Tibial artery (tissue), 4 donors: ENCODE results near the gene TRIML2.

Experiments
- DNase-seq, 2 donors: peaks; one replicate each; pipeline ENCODE4 v3.0.0-alpha.2; 2019
- H3K27ac ChIP-seq, 2 donors: fragments of 200-600 bp; sonication (generic) in 1 of 2; 1 replicate in 1 of 2; 2 replicates in 1 of 2; pipeline ENCODE4 v1.5.1; 2018 to 2019; ENCODE audit warnings: mild to moderate bottlenecking in 1 of 2
- H3K27me3 ChIP-seq, 2 donors: fragments of 200-600 bp; sonication (generic) in 1 of 2; one replicate each; pipeline versions ENCODE4 v1.5.1 to v1.6.0; 2016 to 2019
- H3K36me3 ChIP-seq, 3 donors: fragments of 200-600 bp; sonication (generic) in 2 of 3; one replicate each; pipeline ENCODE4 v1.5.1; 2016 to 2019; ENCODE audit warnings: mild to moderate bottlenecking in 2 of 3
- H3K4me1 ChIP-seq, 4 donors: fragments of 200-600 bp; sonication (generic) in 2 of 4; 1 replicate in 3 of 4; 2 replicates in 1 of 4; pipeline ENCODE4 v1.5.1; 2016 to 2019
- H3K4me3 ChIP-seq, 2 donors: fragments of 200-600 bp; sonication (generic) in 1 of 2; 1 replicate in 1 of 2; 2 replicates in 1 of 2; pipeline ENCODE4 v1.5.1; 2018 to 2019; ENCODE audit warnings: mild to moderate bottlenecking in 2 of 2
- H3K9me3 ChIP-seq, 3 donors: fragments of 200-600 bp; sonication (generic) in 1 of 3; one replicate each; pipeline ENCODE4 v1.5.1; 2016 to 2019
- intact Hi-C: fragments of 100-400 bp; cut with DNase I; formaldehyde crosslinking; loops from one replicate; pipeline ENCODE4 v1.15.0; 2023; ENCODE audit warnings: low total_unique reads
- TF ChIP-seq, protein P1 (sequence below), 2 experiments: fragments of 200-600 bp in 1 of 2; fragments of 450-650 bp in 1 of 2; IDR thresholded peaks; one replicate each; pipeline ENCODE4 v1.5.1; 2017 to 2019; ENCODE audit warnings: antibody characterized with exemption in 2 of 2, mild to moderate bottlenecking in 1 of 2, moderate library complexity in 1 of 2

Gene TRIML2

DNA sequence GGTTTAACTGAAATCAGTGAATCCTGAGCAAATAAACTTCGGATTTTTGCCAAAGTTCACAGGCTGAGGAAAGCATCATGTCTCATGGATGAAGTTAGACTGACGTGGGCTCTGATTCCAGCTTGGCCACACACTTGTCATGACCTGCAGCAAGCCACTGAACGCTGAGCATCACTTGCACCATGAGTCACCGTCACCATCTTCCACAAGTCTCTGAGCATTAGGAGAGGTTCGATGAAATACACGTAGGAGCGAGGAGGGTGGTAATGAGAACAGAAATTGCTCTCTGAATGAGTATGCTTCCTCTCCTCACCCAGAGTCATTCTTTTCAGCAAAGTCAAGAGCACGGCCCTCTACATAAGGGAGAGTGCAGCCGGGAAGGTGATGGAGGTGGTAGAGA, 3.8 kb upstream of the TRIML2 start:
- no peaks in the 10 kb centered on the region for H3K27me3 ChIP-seq
- TF ChIP-seq, protein P1, sequence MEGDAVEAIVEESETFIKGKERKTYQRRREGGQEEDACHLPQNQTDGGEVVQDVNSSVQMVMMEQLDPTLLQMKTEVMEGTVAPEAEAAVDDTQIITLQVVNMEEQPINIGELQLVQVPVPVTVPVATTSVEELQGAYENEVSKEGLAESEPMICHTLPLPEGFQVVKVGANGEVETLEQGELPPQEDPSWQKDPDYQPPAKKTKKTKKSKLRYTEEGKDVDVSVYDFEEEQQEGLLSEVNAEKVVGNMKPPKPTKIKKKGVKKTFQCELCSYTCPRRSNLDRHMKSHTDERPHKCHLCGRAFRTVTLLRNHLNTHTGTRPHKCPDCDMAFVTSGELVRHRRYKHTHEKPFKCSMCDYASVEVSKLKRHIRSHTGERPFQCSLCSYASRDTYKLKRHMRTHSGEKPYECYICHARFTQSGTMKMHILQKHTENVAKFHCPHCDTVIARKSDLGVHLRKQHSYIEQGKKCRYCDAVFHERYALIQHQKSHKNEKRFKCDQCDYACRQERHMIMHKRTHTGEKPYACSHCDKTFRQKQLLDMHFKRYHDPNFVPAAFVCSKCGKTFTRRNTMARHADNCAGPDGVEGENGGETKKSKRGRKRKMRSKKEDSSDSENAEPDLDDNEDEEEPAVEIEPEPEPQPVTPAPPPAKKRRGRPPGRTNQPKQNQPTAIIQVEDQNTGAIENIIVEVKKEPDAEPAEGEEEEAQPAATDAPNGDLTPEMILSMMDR (IDR thresholded peaks at IDR 0.05) = no peak
- H3K4me1 ChIP-seq = no peaks in the 10 kb centered on the region
- no peaks in the 10 kb centered on the region for H3K36me3 ChIP-seq
- no peak overlapping the region for H3K27ac ChIP-seq
- H3K4me3 ChIP-seq = no peak overlapping the region
- no peak for DNase-seq
- no peaks in the 10 kb centered on the region for H3K9me3 ChIP-seq
- intact Hi-C loops = no loop called here

DNA sequence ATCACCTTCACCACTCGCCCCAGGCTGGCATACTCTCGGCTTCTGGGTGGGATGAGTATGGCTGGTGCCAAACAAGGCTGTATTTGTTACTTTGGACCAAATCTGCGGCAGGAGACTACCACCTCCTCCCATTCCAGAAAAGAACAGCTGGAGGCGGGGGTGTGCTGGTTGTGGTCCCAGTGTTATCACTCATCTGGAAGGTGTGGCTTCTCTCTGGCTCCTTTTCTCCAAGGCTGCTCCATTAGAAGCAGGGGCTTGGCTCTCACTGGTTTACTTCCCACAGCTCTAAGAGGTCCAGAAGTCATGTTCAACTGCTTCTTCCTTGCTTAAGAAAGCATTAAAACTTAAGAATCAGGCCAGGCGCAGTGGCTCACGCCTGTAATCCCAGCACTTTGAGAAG, 2.6 kb upstream of the TRIML2 start:
- H3K4me1 ChIP-seq = no peaks in the 10 kb centered on the region
- TF ChIP-seq, protein P1 (IDR thresholded peaks at IDR 0.05) = no peak
- H3K27ac ChIP-seq = no peak overlapping the region
- no peaks in the 10 kb centered on the region for H3K36me3 ChIP-seq
- no peak for DNase-seq
- H3K27me3 ChIP-seq = no peaks in the 10 kb centered on the region
- intact Hi-C loops = no loop called here
- H3K4me3 ChIP-seq = no peak overlapping the region
- no peaks in the 10 kb centered on the region for H3K9me3 ChIP-seq

DNA sequence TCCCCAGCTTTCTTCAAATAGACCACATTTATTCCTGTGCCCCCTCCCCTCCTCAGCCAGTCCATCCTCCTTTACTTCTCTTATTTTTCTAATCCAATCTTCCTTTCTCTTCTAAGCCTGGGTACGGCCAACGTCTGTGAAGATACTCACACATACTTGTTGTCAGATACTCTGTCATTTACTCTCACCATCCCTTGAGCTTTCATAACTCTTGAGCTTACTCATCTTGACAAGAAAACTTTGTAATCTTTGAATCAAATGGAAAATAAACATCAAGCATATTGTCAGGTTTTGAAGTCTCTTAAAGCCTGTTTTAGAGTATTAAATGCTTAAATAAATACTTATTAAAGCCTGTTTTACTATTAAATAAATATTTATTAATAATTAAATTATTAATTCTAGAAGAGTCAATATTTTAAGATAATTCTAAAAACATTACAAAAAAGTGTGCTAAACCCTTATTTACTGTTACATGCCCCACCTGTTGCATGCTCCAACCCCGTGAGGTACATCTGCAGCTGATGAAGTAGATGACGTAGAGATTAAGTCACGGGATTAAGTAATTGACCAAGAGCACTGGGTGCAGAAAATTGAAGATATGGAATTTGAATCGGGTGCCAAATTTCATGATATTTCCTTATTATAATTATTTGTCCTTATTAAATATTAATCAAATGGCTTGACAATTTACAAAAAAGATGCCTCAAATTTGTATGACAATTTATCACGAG, 1.5 kb upstream of the TRIML2 start:
- Histone ChIP-seq H3K9me3 (no peaks in the 10 kb centered on the region), H3K4me3 (no peak overlapping the region), H3K27me3 (no peaks in the 10 kb centered on the region), H3K36me3 (no peaks in the 10 kb centered on the region), H3K27ac (no peak overlapping the region), H3K4me1 (no peaks in the 10 kb centered on the region)
- no peak for DNase-seq
- intact Hi-C loops = no loop called here
- TF ChIP-seq, protein P1 (IDR thresholded peaks at IDR 0.05) = no peak

DNA sequence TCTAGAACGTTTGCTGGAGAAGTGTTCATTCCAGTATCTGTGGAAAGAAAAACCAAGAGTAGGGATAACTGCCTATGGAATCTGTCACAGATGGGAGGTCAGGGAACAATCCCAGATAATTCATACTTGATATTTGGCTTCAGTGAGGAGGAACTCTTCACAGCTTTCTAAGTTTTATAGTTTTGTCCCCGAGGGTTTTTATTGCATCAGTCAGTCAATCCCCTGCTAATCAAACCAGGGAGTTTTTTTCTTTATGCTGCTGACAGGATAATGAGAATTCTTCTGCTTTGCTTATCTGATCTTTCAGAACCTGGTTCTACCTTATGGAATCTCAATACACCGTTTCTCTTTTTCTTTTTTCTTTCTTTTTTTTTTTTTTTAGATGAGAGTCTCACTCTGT, 633 bp upstream of the TRIML2 start:
- Histone ChIP-seq H3K9me3 (no peaks in the 10 kb centered on the region), H3K36me3 (no peaks in the 10 kb centered on the region), H3K27ac (no peak overlapping the region), H3K4me3 (no peak overlapping the region), H3K4me1 (no peaks in the 10 kb centered on the region), H3K27me3 (no peaks in the 10 kb centered on the region)
- intact Hi-C loops = no loop called here
- DNase-seq = no peak
- TF ChIP-seq, protein P1 (IDR thresholded peaks at IDR 0.05) = no peak

DNA sequence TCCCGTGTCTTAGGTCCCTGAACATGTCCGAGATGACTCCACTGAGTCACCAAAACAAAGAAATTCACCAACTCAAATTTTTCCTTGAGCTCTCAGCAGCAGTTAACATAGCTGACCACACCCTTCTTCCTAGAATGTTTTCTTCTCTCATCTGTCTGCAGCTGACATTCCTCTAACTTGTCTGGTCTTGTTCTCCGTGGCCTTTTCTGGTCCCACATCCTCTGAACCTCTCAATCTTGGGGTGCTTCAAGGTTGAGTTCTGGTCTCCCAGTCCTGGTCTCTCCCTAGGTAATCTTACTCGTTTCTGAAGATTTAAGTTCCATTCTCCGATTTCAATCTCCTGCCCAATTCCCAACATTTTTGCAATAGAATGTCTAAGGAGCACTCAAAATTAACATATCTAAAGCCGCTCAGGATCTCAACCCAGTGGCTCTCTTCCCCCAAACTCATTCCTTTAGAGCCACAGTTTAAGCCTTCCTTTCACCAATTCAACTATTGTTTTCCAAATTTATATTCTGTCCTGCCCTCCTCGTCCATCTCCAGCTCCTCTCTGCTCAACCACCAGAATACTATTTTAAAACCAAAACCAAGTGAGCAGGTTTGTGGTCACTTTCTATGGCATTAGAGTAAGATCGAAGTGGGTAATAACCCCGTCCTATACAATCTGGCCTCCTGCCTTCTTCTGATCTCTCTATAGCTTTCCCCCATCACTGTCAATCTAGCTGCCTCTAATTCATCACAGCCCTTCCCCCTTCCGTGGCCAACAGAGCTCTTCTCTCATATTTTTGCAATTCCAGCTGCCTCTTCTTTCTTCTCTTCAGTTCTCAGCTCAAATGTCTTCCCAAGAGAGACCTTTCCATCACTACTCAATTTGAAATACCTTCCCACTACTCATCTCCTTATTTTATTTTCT, 1.2 kb downstream of the TRIML2 start:
- Histone ChIP-seq H3K36me3 (no peaks in the 10 kb centered on the region), H3K4me3 (no peak overlapping the region), H3K9me3 (no peaks in the 10 kb centered on the region), H3K27ac (no peak overlapping the region), H3K4me1 (no peaks in the 10 kb centered on the region), H3K27me3 (no peaks in the 10 kb centered on the region)
- TF ChIP-seq, protein P1 (IDR thresholded peaks at IDR 0.05) = no peak
- no peak for DNase-seq
- intact Hi-C loops = no loop called here
